Measurements from ENCODE around the gene NRM.

NRM gene

GRCh38 chr6:30689985-30690384 is 799 bp downstream of the NRM start:
- peak overlapping the region; percentile 80 for H3K4me3 ChIP-seq (ENCODE audit: low read length)
- no peaks in the 10 kb centered on the region for H3K36me3 ChIP-seq (ENCODE audit: control insufficient read depth, insufficient read depth, low read length)
- H3K27ac ChIP-seq (ENCODE audit: low read depth, low read length), result peak overlapping the region; percentile 99
- H3K4me1 ChIP-seq (ENCODE audit: control insufficient read depth, insufficient read depth, low read length), result peaks cover 33% of the 10 kb centered on the region
- no peak overlapping the region for H3K9ac ChIP-seq (ENCODE audit: low read length)
- H3K27me3 ChIP-seq (ENCODE audit: control insufficient read depth, insufficient read depth, low read length), result no peaks in the 10 kb centered on the region

- Histone ChIP-seq H3K36me3 (ENCODE audit: control insufficient read depth, insufficient read depth, low read length) (no peaks in the 10 kb centered on the region), H3K27me3 (ENCODE audit: control insufficient read depth, insufficient read depth, low read length) (no peaks in the 10 kb centered on the region), H3K4me1 (ENCODE audit: control insufficient read depth, insufficient read depth, low read length) (peaks cover 33% of the 10 kb centered on the region), H3K27ac (ENCODE audit: low read depth, low read length) (peak overlapping the region; percentile 99), H3K4me3 (ENCODE audit: low read length) (no peak overlapping the region), H3K9ac (ENCODE audit: low read length) (no peak overlapping the region)
These were observed 1.5 kb downstream of the NRM start for GRCh38 chr6:30689022-30689865.

- Histone ChIP-seq H3K4me1 (ENCODE audit: control insufficient read depth, insufficient read depth, low read length) (peaks cover 33% of the 10 kb centered on the region), H3K9ac (ENCODE audit: low read length) (no peak overlapping the region), H3K27ac (ENCODE audit: low read depth, low read length) (peak overlapping the region; percentile 99), H3K27me3 (ENCODE audit: control insufficient read depth, insufficient read depth, low read length) (no peaks in the 10 kb centered on the region), H3K4me3 (ENCODE audit: low read length) (no peak overlapping the region), H3K36me3 (ENCODE audit: control insufficient read depth, insufficient read depth, low read length) (no peaks in the 10 kb centered on the region)
These were observed 2.2 kb downstream of the NRM start for GRCh38 chr6:30688569-30688968.

GRCh38 chr6:30687659-30688431 is 2.9 kb downstream of the NRM start:
- Histone ChIP-seq H3K27ac (ENCODE audit: low read depth, low read length) (peak overlapping the region; percentile 99), H3K4me1 (ENCODE audit: control insufficient read depth, insufficient read depth, low read length) (peaks cover 39% of the 10 kb centered on the region), H3K36me3 (ENCODE audit: control insufficient read depth, insufficient read depth, low read length) (no peaks in the 10 kb centered on the region), H3K4me3 (ENCODE audit: low read length) (peak overlapping the region; percentile 66), H3K27me3 (ENCODE audit: control insufficient read depth, insufficient read depth, low read length) (no peaks in the 10 kb centered on the region), H3K9ac (ENCODE audit: low read length) (peak overlapping the region; percentile 45)

GRCh38 chr6:30686908-30687658 is 3.7 kb downstream of the NRM start:
- peaks cover 47% of the 10 kb centered on the region for H3K4me1 ChIP-seq (ENCODE audit: control insufficient read depth, insufficient read depth, low read length)

GRCh38 chr6:30686009-30686907 is 4.5 kb downstream of the NRM start, which contains the start of gene PPP1R18:
Gene PPP1R18, minus strand, starts transcription at chr6:30686645. Its CDS starts 627 bp downstream, at chr6:30686018.
- H3K4me3 ChIP-seq (ENCODE audit: low read length), result peak within 1 kb of the TSS; percentile 66
- H3K4me1 ChIP-seq (ENCODE audit: control insufficient read depth, insufficient read depth, low read length), result peaks cover 43% of the 10 kb centered on the region
- H3K9ac ChIP-seq (ENCODE audit: low read length), result peak within 1 kb of the TSS; percentile 89
- peak within 1 kb of the TSS; percentile 99 for H3K27ac ChIP-seq (ENCODE audit: low read depth, low read length)
- no peaks in the 10 kb centered on the region for H3K27me3 ChIP-seq (ENCODE audit: control insufficient read depth, insufficient read depth, low read length)
- no peaks in the 10 kb centered on the region for H3K36me3 ChIP-seq (ENCODE audit: control insufficient read depth, insufficient read depth, low read length)

More at GRCh38 chr6:30686908-30687658, 3.7 kb downstream of the NRM start:
- H3K4me3 ChIP-seq (ENCODE audit: low read length), result peak overlapping the region; percentile 66
- no peaks in the 10 kb centered on the region for H3K36me3 ChIP-seq (ENCODE audit: control insufficient read depth, insufficient read depth, low read length)
- no peaks in the 10 kb centered on the region for H3K27me3 ChIP-seq (ENCODE audit: control insufficient read depth, insufficient read depth, low read length)
- peak overlapping the region; percentile 99 for H3K27ac ChIP-seq (ENCODE audit: low read depth, low read length)
- H3K9ac ChIP-seq (ENCODE audit: low read length), result peak overlapping the region; percentile 89

GRCh38 chr6:30685157-30686008 is 5.4 kb downstream of the NRM start:
- peaks cover 47% of the 10 kb centered on the region for H3K4me1 ChIP-seq (ENCODE audit: control insufficient read depth, insufficient read depth, low read length)
- peaks cover 3% of the 10 kb centered on the region for H3K36me3 ChIP-seq (ENCODE audit: control insufficient read depth, insufficient read depth, low read length)
- peak overlapping the region; percentile 63 for H3K9ac ChIP-seq (ENCODE audit: low read length)

GRCh38 chr6:30684386-30685156 is 6.2 kb downstream of the NRM start:
- peak overlapping the region; percentile 99 for H3K27ac ChIP-seq (ENCODE audit: low read depth, low read length)
- H3K9ac ChIP-seq (ENCODE audit: low read length), result peak overlapping the region; percentile 63
- peaks cover 47% of the 10 kb centered on the region for H3K4me1 ChIP-seq (ENCODE audit: control insufficient read depth, insufficient read depth, low read length)
- H3K36me3 ChIP-seq (ENCODE audit: control insufficient read depth, insufficient read depth, low read length), result peaks cover 7% of the 10 kb centered on the region
- no peaks in the 10 kb centered on the region for H3K27me3 ChIP-seq (ENCODE audit: control insufficient read depth, insufficient read depth, low read length)
- H3K4me3 ChIP-seq (ENCODE audit: low read length), result peak overlapping the region; percentile 66

More at GRCh38 chr6:30685157-30686008, 5.4 kb downstream of the NRM start:
- Histone ChIP-seq H3K27ac (ENCODE audit: low read depth, low read length) (peak overlapping the region; percentile 99), H3K27me3 (ENCODE audit: control insufficient read depth, insufficient read depth, low read length) (no peaks in the 10 kb centered on the region), H3K4me3 (ENCODE audit: low read length) (peak overlapping the region; percentile 66)

GRCh38 chr6:30683980-30684338 is 6.8 kb downstream of the NRM start:
- Histone ChIP-seq H3K4me1 (ENCODE audit: control insufficient read depth, insufficient read depth, low read length) (peaks cover 42% of the 10 kb centered on the region), H3K27me3 (ENCODE audit: control insufficient read depth, insufficient read depth, low read length) (no peaks in the 10 kb centered on the region), H3K27ac (ENCODE audit: low read depth, low read length) (peak overlapping the region; percentile 99), H3K36me3 (ENCODE audit: control insufficient read depth, insufficient read depth, low read length) (peaks cover 7% of the 10 kb centered on the region), H3K9ac (ENCODE audit: low read length) (peak overlapping the region; percentile 54), H3K4me3 (ENCODE audit: low read length) (peak overlapping the region; percentile 66)

GRCh38 chr6:30683183-30683979 is 7.4 kb downstream of the NRM start:
- H3K36me3 ChIP-seq (ENCODE audit: control insufficient read depth, insufficient read depth, low read length), result peaks cover 9% of the 10 kb centered on the region
- peak overlapping the region; percentile 99 for H3K27ac ChIP-seq (ENCODE audit: low read depth, low read length)
- H3K4me1 ChIP-seq (ENCODE audit: control insufficient read depth, insufficient read depth, low read length), result peaks cover 39% of the 10 kb centered on the region
- peak overlapping the region; percentile 91 for H3K9ac ChIP-seq (ENCODE audit: low read length)
- peak overlapping the region; percentile 66 for H3K4me3 ChIP-seq (ENCODE audit: low read length)
- no peaks in the 10 kb centered on the region for H3K27me3 ChIP-seq (ENCODE audit: control insufficient read depth, insufficient read depth, low read length)
